HG03439 (cell line): ENCODE data around the gene CYB5R3.
"Not testable (repeated sequence)": the region's sequence is repeated elsewhere in the genome, so short reads cannot be mapped to it uniquely, and the experiment has no call there.

ENCODE experiments used
- ATAC-seq: cut with Tn5 transposase; IDR thresholded peaks from one replicate; pipeline ENCODE4 v1.9.1; 2021; ENCODE audit warnings: mild to moderate bottlenecking, moderate library complexity; ENCODE audit not compliant: unreplicated experiment

The CYB5R3 gene

GRCh38 chr22:42608136-42608822, 40.9 kb downstream of the CYB5R3 start:
- no peak for ATAC-seq

DNA sequence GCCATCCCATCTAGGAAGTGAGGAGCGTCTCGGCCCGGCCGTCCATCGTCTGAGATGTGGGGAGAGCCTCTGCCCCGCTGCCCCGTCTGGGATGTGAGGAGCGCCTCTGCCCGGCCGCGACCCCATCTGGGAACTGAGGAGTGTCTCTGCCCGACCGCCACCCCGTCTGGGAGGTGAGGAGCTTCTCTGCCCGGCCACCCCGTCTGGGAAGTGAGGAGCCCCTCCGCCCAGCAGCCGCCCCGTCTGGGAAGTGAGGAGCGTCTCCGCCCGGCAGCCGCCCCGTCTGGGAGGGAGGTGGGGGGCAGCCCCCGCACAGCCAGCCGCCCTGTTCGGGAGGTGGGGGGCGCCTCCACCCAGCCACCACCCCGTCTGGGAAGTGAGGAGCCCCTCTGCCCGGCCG, 41.6 kb downstream of the CYB5R3 start:
- not testable (repeated sequence) for ATAC-seq

- no peak for ATAC-seq
Measured at GRCh38 chr22:42604403-42604802, 44.8 kb downstream of the CYB5R3 start.

DNA sequence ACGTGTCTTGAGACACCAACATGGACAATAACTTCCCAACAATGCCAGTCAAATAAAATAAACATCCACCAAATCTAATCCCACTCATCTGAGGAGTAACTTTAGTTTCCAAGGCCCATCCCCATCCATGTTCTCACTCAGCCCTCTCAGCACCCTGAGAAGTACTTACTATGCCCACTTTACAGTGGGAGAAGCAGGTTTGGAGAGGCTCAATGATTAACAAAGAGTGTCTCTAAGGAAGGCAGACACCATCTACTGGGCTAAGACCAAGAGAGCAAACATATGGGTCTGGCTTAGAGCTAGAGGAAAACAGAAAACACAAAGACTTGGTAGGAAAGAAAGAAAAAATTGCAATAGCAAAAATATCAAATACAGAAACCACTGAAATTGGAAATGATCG, 45.8 kb downstream of the CYB5R3 start:
- no peak for ATAC-seq

- ATAC-seq, result no peak
Measured at GRCh38 chr22:42602470-42602869, 46.7 kb downstream of the CYB5R3 start.

DNA sequence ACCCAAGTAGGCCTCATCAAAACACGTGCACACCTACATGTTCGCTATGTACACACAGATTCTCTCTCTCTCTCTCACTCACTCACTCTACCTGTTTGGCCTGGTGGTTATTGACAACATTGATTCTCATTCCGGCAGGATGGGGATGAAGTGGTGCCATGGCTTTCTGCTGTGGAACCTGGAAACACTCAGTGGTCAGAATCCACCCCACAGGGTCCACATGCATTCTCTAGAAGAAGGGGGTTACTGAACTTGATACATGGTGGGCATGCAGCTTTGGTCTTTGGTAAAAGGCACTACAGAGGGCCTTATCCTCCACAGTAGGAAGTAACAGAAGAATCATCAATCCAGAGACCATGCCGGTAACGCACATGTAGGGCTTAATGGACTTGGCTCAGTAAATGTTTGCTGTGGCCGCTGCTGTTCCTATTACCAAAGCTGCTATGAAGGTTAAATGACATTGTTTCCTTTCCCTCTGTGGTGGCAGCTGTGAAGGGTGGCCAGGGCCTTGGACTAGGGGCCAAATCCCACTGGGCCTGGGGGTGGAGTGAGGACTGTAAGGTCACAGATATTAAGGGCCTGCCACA, 47.2 kb downstream of the CYB5R3 start:
- ATAC-seq, result no peak

DNA sequence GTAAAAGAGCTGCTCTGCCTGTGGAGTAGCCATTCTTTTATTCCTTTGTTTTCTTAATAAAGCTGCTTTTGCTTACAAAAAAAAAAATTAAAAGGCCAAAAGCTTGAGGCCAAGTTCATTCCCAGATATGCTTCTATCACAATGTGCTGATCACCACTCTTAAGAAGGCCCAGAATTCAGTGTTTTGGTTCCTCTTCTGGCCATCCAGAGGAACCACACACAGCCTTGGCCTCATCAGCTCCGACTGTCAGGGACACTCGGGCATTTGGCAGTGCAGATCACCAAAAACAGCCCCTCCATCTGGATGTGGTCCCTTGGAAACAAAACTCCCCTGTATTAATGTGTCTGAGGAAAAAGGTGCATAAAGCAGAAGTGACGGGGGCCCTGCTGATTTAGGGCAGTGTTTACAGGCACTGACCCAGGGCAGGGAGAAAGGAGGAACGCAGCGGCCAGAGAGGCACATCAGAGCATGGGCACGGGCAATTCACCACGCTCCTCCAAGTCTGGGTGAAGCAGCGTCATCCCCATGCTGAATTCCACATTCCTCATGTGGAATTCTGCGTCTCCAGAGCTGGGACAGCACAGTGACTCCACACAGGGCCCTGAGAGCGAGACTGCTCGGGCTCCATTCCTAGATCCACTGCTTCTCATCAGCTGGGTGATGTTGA, 52.2 kb downstream of the CYB5R3 start:
- ATAC-seq, result no peak

DNA sequence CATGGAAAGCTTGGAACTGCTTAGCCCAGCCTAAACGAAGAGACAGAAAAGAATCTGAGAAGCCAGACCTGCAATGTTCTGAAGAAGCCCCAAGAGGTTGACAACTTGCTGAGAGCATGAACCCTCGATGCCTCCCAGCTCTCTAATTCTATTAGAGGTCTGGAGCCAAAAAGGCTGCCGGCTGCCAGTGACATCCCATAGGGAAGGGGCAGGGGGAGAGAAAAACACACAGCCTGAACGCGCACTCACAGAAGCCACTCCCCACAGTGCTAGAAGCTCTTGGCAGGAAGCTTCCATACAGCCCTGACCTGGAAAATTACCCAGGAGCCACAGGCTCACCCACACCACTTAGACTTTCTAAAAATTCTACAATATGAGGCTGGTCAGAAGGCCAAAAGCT, 52.9 kb downstream of the CYB5R3 start:
- no peak for ATAC-seq

DNA sequence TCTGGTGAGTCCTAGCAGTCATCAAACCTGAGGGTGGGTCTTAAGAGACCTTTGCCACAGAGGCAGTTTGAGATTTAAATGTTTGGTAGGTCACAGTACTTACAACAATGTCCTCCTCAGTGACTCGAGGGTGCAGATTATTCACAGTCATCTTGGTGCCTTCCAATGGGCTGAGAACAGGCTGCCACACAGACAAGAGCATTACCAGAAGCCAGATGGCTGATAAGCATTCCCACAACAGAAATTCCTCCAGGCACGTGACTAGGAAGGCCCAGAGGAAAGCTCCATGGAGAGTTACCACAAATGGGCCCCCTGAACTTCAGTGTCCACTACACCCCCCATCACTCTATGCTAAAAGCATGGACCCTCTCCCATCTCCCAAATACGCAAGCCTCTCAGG, 53.8 kb downstream of the CYB5R3 start:
- no peak for ATAC-seq

- ATAC-seq, result no peak
Measured at GRCh38 chr22:42591987-42592386, 57.2 kb downstream of the CYB5R3 start.

DNA sequence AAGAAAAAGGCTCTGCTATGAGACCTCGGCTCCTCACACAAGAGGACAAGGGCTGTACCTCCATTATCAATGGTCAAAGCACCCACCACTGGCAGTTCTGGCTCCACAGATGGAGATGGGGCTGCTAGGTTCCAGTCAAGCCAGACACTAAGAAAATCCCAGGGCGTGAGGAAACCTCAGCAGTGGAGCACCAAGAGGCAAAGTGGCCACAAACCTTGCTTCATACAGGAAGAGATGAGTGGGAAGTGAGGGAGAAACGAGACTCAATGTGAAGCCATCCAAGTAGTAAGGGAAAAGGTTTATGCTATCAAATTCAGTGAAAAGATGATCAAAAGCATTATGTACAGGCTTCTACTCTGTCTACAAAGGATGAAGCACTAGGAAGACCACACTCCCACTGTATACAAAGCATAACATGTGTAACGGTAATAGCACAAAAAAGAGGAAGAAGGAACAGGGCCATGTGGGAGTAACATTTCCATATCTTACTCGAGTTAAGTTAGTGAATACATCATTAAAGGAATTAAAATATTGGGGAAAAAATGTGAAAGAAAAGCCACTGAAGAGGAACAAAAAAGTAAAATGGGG, 61.5 kb downstream of the CYB5R3 start:
- no peak for ATAC-seq

DNA sequence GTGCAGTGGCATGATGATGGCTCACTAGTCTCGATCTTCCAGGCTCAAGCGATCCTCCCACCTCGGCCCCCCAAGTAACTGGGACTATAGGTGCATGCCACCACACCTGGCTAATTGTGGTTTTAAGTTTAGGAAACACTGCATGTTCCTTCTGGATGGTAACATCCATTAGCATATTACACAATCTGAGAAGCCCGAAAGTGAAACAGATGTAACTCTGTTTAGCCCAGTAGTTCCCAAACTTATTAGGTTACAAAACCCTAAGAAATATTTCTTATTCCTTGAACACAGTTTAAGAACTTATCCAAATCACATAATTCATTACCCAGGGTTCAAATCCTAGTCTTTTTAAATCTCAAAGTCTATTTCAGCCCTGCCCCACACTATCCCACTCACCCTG, 62.8 kb downstream of the CYB5R3 start:
- no peak for ATAC-seq

- no peak for ATAC-seq
Measured at GRCh38 chr22:42585096-42585495, 64.1 kb downstream of the CYB5R3 start.

DNA sequence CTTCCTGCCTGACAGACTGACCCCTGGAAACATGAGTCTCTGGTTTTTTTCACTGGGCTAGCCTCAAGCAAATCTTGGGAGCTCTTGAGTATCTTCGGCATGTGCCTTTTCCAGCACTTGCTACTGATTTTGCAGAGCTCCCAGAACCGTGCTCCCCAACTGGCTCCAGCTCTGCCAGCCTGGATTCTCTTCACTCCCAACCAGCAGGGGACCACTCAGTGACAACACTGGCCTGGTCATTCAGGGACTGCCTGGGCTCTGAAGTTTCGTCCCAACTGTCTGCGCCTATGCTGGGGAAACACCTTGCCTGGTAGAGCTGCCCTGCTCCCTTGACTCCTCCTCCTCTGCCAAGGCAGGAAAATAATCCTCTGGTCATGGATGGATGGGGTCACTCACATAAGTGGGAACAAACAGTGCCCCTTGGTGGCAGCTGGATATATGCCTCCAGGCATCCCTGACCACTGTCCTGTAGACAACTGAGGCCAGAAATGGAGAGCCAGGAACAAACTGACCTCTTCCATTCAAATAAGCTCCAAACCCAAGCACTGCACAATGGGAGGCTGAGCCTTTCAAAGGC, 64.7 kb downstream of the CYB5R3 start:
- no peak for ATAC-seq

GRCh38 chr22:42582987-42583386, 66.2 kb downstream of the CYB5R3 start:
- ATAC-seq, result no peak

GRCh38 chr22:42581762-42582716, 67.2 kb downstream of the CYB5R3 start:
- peak; percentile 52 for ATAC-seq

DNA sequence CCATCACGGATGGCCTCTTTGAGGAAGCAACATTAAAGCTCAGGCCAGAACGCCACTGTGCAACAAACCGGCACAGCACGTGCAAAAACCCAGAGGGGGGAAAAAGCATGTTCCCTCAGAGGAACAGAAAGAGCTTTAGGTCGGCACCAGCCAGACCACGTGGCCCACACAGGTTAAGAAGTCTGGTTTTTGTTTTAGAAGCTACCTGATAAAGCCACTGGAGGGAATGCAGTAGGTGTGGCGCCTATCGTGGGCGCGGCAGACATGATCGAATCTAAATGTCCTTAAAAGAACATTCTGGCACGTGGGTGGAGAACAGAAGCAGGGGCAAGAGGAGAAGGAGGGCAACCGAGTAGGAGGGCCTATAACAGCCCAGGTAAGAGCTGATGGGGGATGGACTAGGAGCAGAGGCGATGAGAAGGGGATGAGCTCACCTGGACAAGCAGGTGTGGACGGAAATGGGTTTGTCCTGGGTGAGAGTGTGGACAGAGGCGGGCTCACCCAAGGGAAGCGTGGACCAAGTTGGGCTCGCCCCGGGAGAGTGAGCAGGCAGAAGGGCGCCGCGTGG, 67.9 kb downstream of the CYB5R3 start:
- ATAC-seq, result peak; percentile 27

GRCh38 chr22:42580040-42580439, 69.2 kb downstream of the CYB5R3 start:
- not testable (repeated sequence) for ATAC-seq

- no peak for ATAC-seq
Measured at GRCh38 chr22:42577623-42578240, 71.5 kb downstream of the CYB5R3 start.

GRCh38 chr22:42577141-42577540, 72.1 kb downstream of the CYB5R3 start:
- ATAC-seq, result not testable (repeated sequence)
